H9 (cell line): ENCODE data around the gene UNC13C. TPM values are rescaled to one million over a fixed set of nuclear protein-coding genes. Genes with fewer than 3 reads are reported as not detected.

ENCODE experiments used
- DNase-seq: peaks from one replicate; pipeline ENCODE4 v3.0.0-alpha.2; 2017
- H2AFZ ChIP-seq: one replicate; pipeline ENCODE4 v1.6.1; 2013; ENCODE audit warnings: mild to moderate bottlenecking, low read length, control low read depth, moderate library complexity
- H2AK5ac ChIP-seq: 2 replicates; pipeline ENCODE4 v1.6.1; 2013; ENCODE audit warnings: low read length, control low read depth, mixed read lengths; ENCODE audit not compliant: insufficient read length
- H2BK120ac ChIP-seq: one replicate; pipeline ENCODE4 v1.6.1; 2013; ENCODE audit warnings: low read depth, mild to moderate bottlenecking, low read length, control low read depth, inconsistent platforms; ENCODE audit not compliant: poor library complexity, severe bottlenecking
- H2BK12ac ChIP-seq: 2 replicates; pipeline ENCODE4 v1.6.1; 2013; ENCODE audit warnings: low read length, control low read depth, mixed read lengths, low read depth; ENCODE audit not compliant: insufficient read length
- H2BK15ac ChIP-seq: 2 replicates; pipeline ENCODE4 v1.6.1; 2013; ENCODE audit warnings: low read depth, low read length, control low read depth
- H2BK20ac ChIP-seq: one replicate; pipeline ENCODE4 v1.6.1; 2013; ENCODE audit warnings: low read depth, mild to moderate bottlenecking, low read length, control low read depth, inconsistent platforms; ENCODE audit not compliant: poor library complexity, severe bottlenecking
- H2BK5ac ChIP-seq: 2 replicates; pipeline ENCODE4 v1.6.1; 2013; ENCODE audit warnings: low read length, control low read depth, mixed read lengths; ENCODE audit not compliant: insufficient read length
- H3K14ac ChIP-seq: 2 replicates; pipeline ENCODE4 v1.6.1; 2013; ENCODE audit warnings: low read length, control low read depth; ENCODE audit not compliant: insufficient read depth
- H3K18ac ChIP-seq: 2 replicates; pipeline ENCODE4 v1.6.1; 2013; ENCODE audit warnings: low read depth, mild to moderate bottlenecking, mixed read lengths, low read length, control low read depth; ENCODE audit not compliant: insufficient read length
- H3K23ac ChIP-seq: 2 replicates; pipeline ENCODE4 v1.6.1; 2013; ENCODE audit warnings: low read length, control low read depth, mixed read lengths, low read depth; ENCODE audit not compliant: insufficient read length
- H3K23me2 ChIP-seq: 2 replicates; pipeline ENCODE4 v1.6.1; 2013; ENCODE audit warnings: low read depth, mild to moderate bottlenecking, mixed read lengths, low read length, control low read depth; ENCODE audit not compliant: insufficient read length, poor library complexity, severe bottlenecking
- H3K27ac ChIP-seq: 2 replicates; pipeline ENCODE4 v1.5.1; 2013; ENCODE audit warnings: low read length, control low read depth, mixed read lengths, low read depth; ENCODE audit not compliant: insufficient read length
- H3K27me3 ChIP-seq: 2 replicates; pipeline ENCODE4 v1.6.1; 2013; ENCODE audit warnings: low read length, control low read depth, inconsistent platforms; ENCODE audit not compliant: insufficient read depth
- H3K4ac ChIP-seq: 2 replicates; pipeline ENCODE4 v1.6.1; 2013; ENCODE audit warnings: low read depth, mild to moderate bottlenecking, control low read depth, inconsistent platforms, low read length, moderate library complexity
- H3K4me1 ChIP-seq: 2 replicates; pipeline ENCODE4 v1.6.1; 2013; ENCODE audit warnings: low read length, control low read depth, inconsistent platforms; ENCODE audit not compliant: insufficient read depth
- H3K4me2 ChIP-seq: 2 replicates; pipeline ENCODE4 v1.6.1; 2013; ENCODE audit warnings: low read length, control low read depth, mixed read lengths; ENCODE audit not compliant: insufficient read length, insufficient read depth
- H3K56ac ChIP-seq: 2 replicates; pipeline ENCODE4 v1.6.1; 2013; ENCODE audit warnings: low read depth, mild to moderate bottlenecking, mixed read lengths, low read length, control low read depth; ENCODE audit not compliant: insufficient read length
- H3K79me1 ChIP-seq: 2 replicates; pipeline ENCODE4 v1.6.1; 2013; ENCODE audit warnings: low read depth, mild to moderate bottlenecking, moderate library complexity, low read length, control low read depth, inconsistent platforms; ENCODE audit not compliant: insufficient read depth, poor library complexity, severe bottlenecking
- H3K79me2 ChIP-seq: 2 replicates; pipeline ENCODE4 v1.6.1; 2013; ENCODE audit warnings: low read length, control low read depth, inconsistent platforms; ENCODE audit not compliant: insufficient read depth
- H3K9ac ChIP-seq: 2 replicates; pipeline ENCODE4 v1.6.1; 2013; ENCODE audit warnings: low read length, control low read depth, mixed read lengths; ENCODE audit not compliant: insufficient read length; ENCODE audit errors: extremely low read depth
- H3K9me3 ChIP-seq: one replicate; pipeline ENCODE4 v1.6.1; 2013; ENCODE audit warnings: low read depth, low read length, inconsistent platforms; ENCODE audit not compliant: control insufficient read depth
- H3T11ph ChIP-seq: one replicate; pipeline ENCODE4 v1.6.1; 2013; ENCODE audit warnings: mild to moderate bottlenecking, low read length, control low read depth, inconsistent platforms
- H4K20me1 ChIP-seq: one replicate; pipeline ENCODE4 v1.6.1; 2013; ENCODE audit not compliant: control insufficient read depth, insufficient read length, insufficient read depth
- H4K5ac ChIP-seq: 2 replicates; pipeline ENCODE4 v1.6.1; 2013; ENCODE audit warnings: low read depth, mild to moderate bottlenecking, mixed read lengths, low read length, control low read depth; ENCODE audit not compliant: insufficient read length
- H4K8ac ChIP-seq: replicated peaks from 2 replicates; pipeline ENCODE4 v1.6.1; 2013; ENCODE audit warnings: low read length, control low read depth, mixed read lengths, low read depth; ENCODE audit not compliant: insufficient read length
- H4K91ac ChIP-seq: 2 replicates; pipeline ENCODE4 v1.6.1; 2013; ENCODE audit warnings: low read depth, mild to moderate bottlenecking, moderate library complexity, mixed read lengths, low read length, control low read depth; ENCODE audit not compliant: insufficient read length
- H3K27ac Mint-ChIP-seq, 3 experiments: 2 replicates in 2 of 3; 3 replicates in 1 of 3; pipeline ENCODE4 v1.8.0; 2020 to 2021; ENCODE audit warnings: mixed read lengths in 3 of 3, mild to moderate bottlenecking in 1 of 3, moderate library complexity in 1 of 3
- H3K27me3 Mint-ChIP-seq: 2 replicates; pipeline ENCODE4 v1.8.0; 2021; ENCODE audit warnings: low read depth, mild to moderate bottlenecking, moderate library complexity, mixed read lengths
- H3K36me3 Mint-ChIP-seq, 3 experiments: 2 replicates in 2 of 3; 3 replicates in 1 of 3; pipeline ENCODE4 v1.8.0; 2020 to 2021; ENCODE audit warnings: low read depth in 3 of 3, mixed read lengths in 3 of 3; ENCODE audit not compliant: insufficient read depth in 1 of 3
- H3K4me1 Mint-ChIP-seq, 2 experiments: 2 replicates each; pipeline ENCODE4 v1.8.0; 2020; ENCODE audit warnings: mixed read lengths in 2 of 2
- H3K4me3 Mint-ChIP-seq, 2 experiments: 2 replicates in 1 of 2; 3 replicates in 1 of 2; pipeline ENCODE4 v1.8.0; 2020 to 2021; ENCODE audit warnings: mild to moderate bottlenecking in 2 of 2, mixed read lengths in 2 of 2, moderate library complexity in 1 of 2
- H3K9me3 Mint-ChIP-seq, 2 experiments: 2 replicates in 1 of 2; 3 replicates in 1 of 2; pipeline ENCODE4 v1.8.0; 2020; ENCODE audit warnings: mild to moderate bottlenecking in 2 of 2, mixed read lengths in 2 of 2, moderate library complexity in 1 of 2
- CTCF ChIP-seq: fragments of 200-600 bp; sonication (generic); conservative IDR thresholded peaks from 3 replicates; pipeline ENCODE4 v1.8.0; 2021; ENCODE audit warnings: antibody characterized with exemption, mild to moderate bottlenecking
- WGBS: extraction: QIAGEN DNeasy Blood & Tissue Kit; methylation state at CpG from one replicate; pipeline ENCODE4 v1.1.7; 2013; ENCODE audit warnings: missing lambda C conversion rate, low lambda C conversion rate, mixed read lengths; ENCODE audit not compliant: insufficient read length; ENCODE audit errors: extremely low coverage; 5-methylcytosine and 5-hydroxymethylcytosine counted together
- total RNA-seq: library from RNA; stranded (reverse); gene quantifications from 2 replicates; pipeline ENCODE4 v1.2.1, GENCODE V29; 2021

UNC13C gene
- total RNA-seq, 1 experiment from 2014 or later: 0.02 TPM

- H3K36me3 Mint-ChIP-seq: no peaks in the 10 kb centered on the region; a peak in 1 of 7 replicates
- Histone ChIP-seq H2AK5ac (no peak overlapping the region), H3K27ac (no peak overlapping the region), H2BK5ac (no peak overlapping the region), H2AFZ (no peak overlapping the region), H3K23ac (no peak overlapping the region), H3K56ac (no peak overlapping the region), H2BK12ac (no peak overlapping the region), H3K14ac (no peak overlapping the region), H3T11ph (no peak overlapping the region), H4K8ac (no peak overlapping the region), H3K23me2 (no peaks in the 10 kb centered on the region), H4K5ac (no peak overlapping the region), H3K18ac (no peak overlapping the region), H3K9ac (no peak overlapping the region), H3K9me3 (no peaks in the 10 kb centered on the region), H4K91ac (no peak overlapping the region), H3K4me1 (no peaks in the 10 kb centered on the region), H2BK15ac (no peak overlapping the region), H2BK120ac (no peak overlapping the region), H3K27me3 (no peaks in the 10 kb centered on the region), H4K20me1 (no peaks in the 10 kb centered on the region), H3K4me2 (no peak overlapping the region), H3K79me1 (no peaks in the 10 kb centered on the region), H2BK20ac (no peak overlapping the region), H3K4ac (no peak overlapping the region), H3K79me2 (no peaks in the 10 kb centered on the region)
- no peaks in the 10 kb centered on the region for H3K9me3 Mint-ChIP-seq
- no CpG with 5 or more reads among the region's 7 CpGs for WGBS
- no peaks in the 10 kb centered on the region for H3K27me3 Mint-ChIP-seq
- no peak overlapping the region for H3K27ac Mint-ChIP-seq
- DNase-seq: no peak
- H3K4me3 Mint-ChIP-seq: no peak overlapping the region
- TF ChIP-seq CTCF: no peak
- no peaks in the 10 kb centered on the region for H3K4me1 Mint-ChIP-seq
These were observed 367.6 kb downstream of the UNC13C start for GRCh38 chr15:54345827-54346226.
